H1 (cell line): ENCODE results near the gene TAF4. TPM values are rescaled to one million over a fixed set of nuclear protein-coding genes. Genes with fewer than 3 reads are reported as not detected.
A peak's percentile ranks its signal among the peaks of the same experiment; 100 is the strongest.

Experiments used
- CTCF ChIA-PET: fragments of 300-600 bp; sonication (Branson Sonifier 250); formaldehyde crosslinking; loops from one replicate; lab custom pipeline; 2021; ENCODE audit not compliant: partially characterized antibody; lab: Charles Lee
- POLR2A ChIA-PET: fragments of 300-600 bp; sonication (Branson Sonifier 250); formaldehyde crosslinking; loops from one replicate; lab custom pipeline; 2021; ENCODE audit warnings: inconsistent platforms; ENCODE audit not compliant: partially characterized antibody; lab: Charles Lee
- DNase-seq, 2 experiments: peaks; one replicate each; pipeline versions ENCODE4 v3.0.0 to v3.0.0-alpha.2; 2010 to 2022; ENCODE audit warnings: low spot score in 2 of 2, low read depth in 1 of 2, mixed read lengths in 1 of 2
- FAIRE-seq: peaks from 2 replicates; lab custom pipeline; 2011; peaks lifted over from hg19 to GRCh38; lab: Jason Lieb, UNC
- H2AFZ ChIP-seq: 2 replicates; pipeline ENCODE4 v1.8.1; 2012; ENCODE audit warnings: low read length, inconsistent platforms
- H2AK5ac ChIP-seq: 2 replicates; pipeline ENCODE4 v1.6.1; 2013; ENCODE audit warnings: low read depth, low read length
- H2BK120ac ChIP-seq: replicated peaks from 2 replicates; pipeline ENCODE3; 2013; ENCODE audit warnings: low read depth, low read length, inconsistent platforms
- H2BK12ac ChIP-seq: 2 replicates; pipeline ENCODE4 v1.6.1; 2013; ENCODE audit warnings: low read depth, low read length
- H2BK15ac ChIP-seq: 2 replicates; pipeline ENCODE4 v1.6.1; 2013; ENCODE audit warnings: low read length
- H2BK20ac ChIP-seq: 2 replicates; pipeline ENCODE4 v1.6.1; 2013; ENCODE audit warnings: low read length
- H2BK5ac ChIP-seq: 2 replicates; pipeline ENCODE4 v1.6.1; 2013; ENCODE audit warnings: low read depth, low read length
- H3K14ac ChIP-seq: 2 replicates; pipeline ENCODE4 v1.6.1; 2013; ENCODE audit warnings: inconsistent platforms; ENCODE audit not compliant: insufficient read length
- H3K18ac ChIP-seq: 2 replicates; pipeline ENCODE4 v1.6.1; 2013; ENCODE audit warnings: low read length; ENCODE audit errors: extremely low read depth
- H3K23ac ChIP-seq: 2 replicates; pipeline ENCODE4 v1.6.1; 2013; ENCODE audit warnings: inconsistent platforms; ENCODE audit not compliant: insufficient read length
- H3K23me2 ChIP-seq: 2 replicates; pipeline ENCODE4 v1.6.1; 2013; ENCODE audit warnings: low read depth, low read length
- H3K27ac ChIP-seq: 2 replicates; pipeline ENCODE4 v1.6.1; 2011; ENCODE audit warnings: low read depth, low read length, inconsistent platforms
- H3K27me3 ChIP-seq, 4 experiments: replicated peaks in 1 of 4; 1 replicate in 1 of 4; 2 replicates in 3 of 4; pipeline versions ENCODE4 v1.6.1 to v1.8.1; 2011 to 2013; ENCODE audit warnings: low read length in 3 of 4, mild to moderate bottlenecking in 3 of 4, inconsistent platforms in 2 of 4, mixed read lengths in 2 of 4, moderate library complexity in 1 of 4; ENCODE audit not compliant: control insufficient read depth in 3 of 4, insufficient read depth in 3 of 4; ENCODE audit errors: extremely low read depth in 1 of 4
- H3K36me3 ChIP-seq, 4 experiments: 2 replicates each; pipeline versions ENCODE4 v1.6.1 to v1.8.1; 2011 to 2013; ENCODE audit warnings: mild to moderate bottlenecking in 4 of 4, low read length in 3 of 4, moderate library complexity in 2 of 4, control low read depth in 1 of 4, inconsistent platforms in 1 of 4; ENCODE audit not compliant: insufficient read depth in 4 of 4, control insufficient read depth in 2 of 4
- H3K4ac ChIP-seq: replicated peaks from 2 replicates; pipeline ENCODE3; 2013; ENCODE audit warnings: low read length, low read depth, mixed read lengths, inconsistent platforms; ENCODE audit not compliant: insufficient read length
- H3K4me1 ChIP-seq, 4 experiments: replicated peaks in 1 of 4; 1 replicate in 1 of 4; 2 replicates in 3 of 4; pipeline versions ENCODE4 v1.6.1 to v1.8.1; 2011 to 2013; ENCODE audit warnings: low read length in 3 of 4, inconsistent platforms in 2 of 4, mixed read lengths in 1 of 4; ENCODE audit not compliant: insufficient read depth in 4 of 4, control insufficient read depth in 3 of 4
- H3K4me2 ChIP-seq, 2 experiments: 2 replicates each; pipeline versions ENCODE4 v1.6.1 to v1.8.1; 2011 to 2013; ENCODE audit warnings: low read depth in 2 of 2, low read length in 2 of 2, control low read depth in 1 of 2, inconsistent platforms in 1 of 2, mild to moderate bottlenecking in 1 of 2; ENCODE audit not compliant: insufficient read depth in 1 of 2
- H3K4me3 ChIP-seq, 4 experiments: fragments of 200-600, 300-600 bp in 1 of 4; sonication (generic), shearing (Covaris generic), sonication (Bioruptor Twin) in 1 of 4; 2 replicates each; pipeline versions ENCODE4 v1.5.1 to v1.8.1; 2011 to 2016; ENCODE audit warnings: low read length in 4 of 4, low read depth in 3 of 4, control low read depth in 2 of 4, inconsistent platforms in 2 of 4, mild to moderate bottlenecking in 2 of 4, mixed read lengths in 1 of 4, moderate library complexity in 1 of 4; ENCODE audit not compliant: insufficient read depth in 2 of 4; ENCODE audit errors: extremely low read depth in 1 of 4
- H3K56ac ChIP-seq: replicated peaks from 2 replicates; pipeline ENCODE3; 2013; ENCODE audit warnings: low read depth, mild to moderate bottlenecking, mixed read lengths, low read length, inconsistent platforms; ENCODE audit not compliant: insufficient read length
- H3K79me1 ChIP-seq: 2 replicates; pipeline ENCODE4 v1.6.1; 2013; ENCODE audit warnings: low read depth, low read length, control low read depth
- H3K79me2 ChIP-seq, 2 experiments: 2 replicates each; pipeline versions ENCODE4 v1.6.1 to v1.8.1; 2012 to 2013; ENCODE audit warnings: low read length in 2 of 2, mild to moderate bottlenecking in 2 of 2, inconsistent platforms in 1 of 2; ENCODE audit not compliant: insufficient read depth in 2 of 2, control insufficient read depth in 1 of 2
- H3K9ac ChIP-seq, 4 experiments: replicated peaks in 1 of 4; 1 replicate in 1 of 4; 2 replicates in 3 of 4; pipeline versions ENCODE4 v1.6.1 to v1.8.1; 2011 to 2013; ENCODE audit warnings: low read depth in 3 of 4, low read length in 3 of 4, control low read depth in 2 of 4, mild to moderate bottlenecking in 2 of 4, moderate library complexity in 2 of 4, inconsistent platforms in 1 of 4; ENCODE audit errors: extremely low read depth in 1 of 4
- H3K9me3 ChIP-seq, 2 experiments: 2 replicates each; pipeline versions ENCODE4 v1.6.1 to v1.8.1; 2012 to 2013; ENCODE audit warnings: mild to moderate bottlenecking in 2 of 2, moderate library complexity in 2 of 2, control low read depth in 1 of 2, inconsistent platforms in 1 of 2, low read depth in 1 of 2, low read length in 1 of 2, mixed read lengths in 1 of 2; ENCODE audit not compliant: insufficient read depth in 2 of 2
- H4K20me1 ChIP-seq, 2 experiments: replicated peaks in 1 of 2; 2 replicates each; pipeline versions ENCODE3 to v1.8.1; 2011 to 2013; ENCODE audit warnings: inconsistent platforms in 2 of 2, low read length in 2 of 2, mild to moderate bottlenecking in 1 of 2; ENCODE audit not compliant: insufficient read depth in 2 of 2, control insufficient read depth in 1 of 2
- H4K5ac ChIP-seq: 2 replicates; pipeline ENCODE4 v1.6.1; 2013; ENCODE audit warnings: low read length, low read depth, mixed read lengths, inconsistent platforms; ENCODE audit not compliant: insufficient read length
- H4K8ac ChIP-seq: 2 replicates; pipeline ENCODE4 v1.8.0; 2013; ENCODE audit warnings: mild to moderate bottlenecking, moderate library complexity, low read length, inconsistent platforms; ENCODE audit not compliant: insufficient read depth; ENCODE audit errors: extremely low read depth
- H4K91ac ChIP-seq: replicated peaks from 2 replicates; pipeline ENCODE3; 2013; ENCODE audit warnings: low read length, mixed read lengths, inconsistent platforms; ENCODE audit not compliant: insufficient read length
- CREB1 ChIP-seq: IDR thresholded peaks from 2 replicates; pipeline ENCODE4 v1.6.1; 2012; ENCODE audit warnings: inconsistent platforms
- MAFK ChIP-seq: IDR thresholded peaks from 2 replicates; pipeline ENCODE4 v1.6.1; 2012; ENCODE audit warnings: low read depth, mild to moderate bottlenecking, improper control_type of control experiment, low read length
- PHF8 ChIP-seq: fragments of 200-600 bp; sonication (generic); conservative IDR thresholded peaks from 2 replicates; pipeline ENCODE4 v1.7.1; 2012; ENCODE audit warnings: low read depth, mild to moderate bottlenecking, inconsistent platforms, low read length, moderate library complexity
- SP4 ChIP-seq: IDR thresholded peaks from 2 replicates; pipeline ENCODE4 v1.6.1; 2012; ENCODE audit warnings: low read length, inconsistent platforms
- USF2 ChIP-seq: IDR thresholded peaks from 2 replicates; pipeline ENCODE4 v1.6.1; 2011; ENCODE audit warnings: low read length, improper control_type of control experiment
- WGBS, 2 experiments: shearing (Covaris generic) in 1 of 2; methylation state at CpG; one replicate each; pipeline versions ENCODE4 v1.1.6 to v1.1.7; 2013 to 2015; ENCODE audit warnings: low lambda C conversion rate in 2 of 2, mixed read lengths in 2 of 2, inconsistent platforms in 1 of 2, low coverage in 1 of 2, missing lambda C conversion rate in 1 of 2; ENCODE audit not compliant: insufficient replicate concordance in 2 of 2, insufficient coverage in 1 of 2, insufficient read length in 1 of 2; ENCODE audit errors: extremely low coverage in 1 of 2, missing lambda C conversion rate in 1 of 2; 5-methylcytosine and 5-hydroxymethylcytosine counted together
- polyA plus RNA-seq, 7 experiments: library from polyadenylated mRNA; depleted of rRNA in 3 of 7; stranded (reverse) in 5 of 7; unstranded in 2 of 7; fragments of >200 nt in 5 of 7; fragments of 200-250 nt in 2 of 7; gene quantifications; 1 replicate in 5 of 7; 2 replicates in 1 of 7; 4 replicates in 1 of 7; pipeline versions ENCODE4 v1.2.1 to v1.2.3, GENCODE V29; 2011 to 2013; ENCODE audit warnings: missing spikeins in 2 of 7, mixed read lengths in 2 of 7
- total RNA-seq: library from RNA; stranded (reverse); fragmentation: NEBNext Ultra II Directional; extraction: Animal tissue kit (Norgen Biotek cat#: 25700); gene quantifications from 2 replicates; pipeline ENCODE4 v1.2.1, GENCODE V29; 2021

Gene TAF4
- total and polyA plus RNA-seq, 2 of the 8 experiments (the other 6 are each of a cell fraction or from before 2014, with no cell fraction given): 16.0 to 30.1 TPM

DNA sequence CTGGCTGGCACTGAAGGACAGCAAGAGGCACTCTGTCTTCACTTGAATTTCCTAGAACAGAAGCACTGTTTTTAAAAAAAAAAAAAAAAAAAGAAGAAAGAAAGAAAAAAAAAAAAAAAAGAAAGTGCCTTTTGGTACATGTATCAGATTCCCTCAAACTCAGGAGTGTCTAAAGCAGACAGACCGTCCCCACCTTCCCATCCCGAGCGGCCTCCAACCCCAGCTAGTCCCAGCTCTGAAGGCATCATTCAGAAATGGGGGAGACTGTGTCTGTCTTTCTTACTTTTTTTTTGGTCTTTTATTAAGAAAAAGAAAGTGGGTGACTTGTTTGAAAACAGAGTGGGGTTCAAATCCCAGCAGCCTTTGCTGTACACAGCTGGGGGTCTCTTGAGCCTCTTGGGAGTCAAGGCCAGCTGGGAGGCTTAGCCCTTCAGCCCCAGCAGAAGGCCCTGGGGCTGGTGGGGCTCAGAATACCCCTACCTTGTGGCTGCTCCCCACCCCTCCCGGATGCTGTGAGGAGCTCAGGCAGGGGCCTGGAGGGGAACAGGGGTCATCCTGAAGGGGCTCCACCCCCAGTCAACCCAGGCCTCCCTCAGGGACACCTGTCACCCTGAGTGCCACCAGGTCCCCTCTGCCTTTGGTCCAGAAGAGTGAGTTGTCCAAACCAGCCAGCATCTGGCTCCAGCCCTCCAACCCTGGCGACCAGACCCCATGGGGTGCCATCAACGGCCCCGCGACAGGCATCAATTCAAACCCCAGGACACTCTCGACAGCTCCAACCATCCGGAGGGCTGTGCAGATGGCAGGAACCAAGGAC, 128.3 kb downstream of the TAF4 start:
- DNase-seq: peak in 1 of 2 experiments; percentile 43
- TF ChIP-seq SP4 (no peak), CREB1 (no peak), PHF8 (no peak), USF2 (no peak), MAFK (no peak)
- Histone ChIP-seq H3K14ac (no peak overlapping the region), H3K4me2 (no peak overlapping the region), H2BK12ac (no peak overlapping the region), H3K4me1 (peaks cover 0 to 27% (median 10%) of the 10 kb centered on the region in 4 experiments; a peak in 5 of 7 replicates), H3K9me3 (no peaks in the 10 kb centered on the region), H3K79me2 (no peaks in the 10 kb centered on the region), H3K36me3 (no peaks in the 10 kb centered on the region; a peak in 1 of 8 replicates), H2BK20ac (no peak overlapping the region), H2BK5ac (no peak overlapping the region), H3K23me2 (no peaks in the 10 kb centered on the region), H2BK15ac (0 out of 2 replicates have a peak overlapping the region, but pooled peaks have one; percentile 31), H3K27ac (no peak overlapping the region), H3K27me3 (no peaks in the 10 kb centered on the region), H3K4me3 (no peak overlapping the region), H3K4ac (no peak overlapping the region), H4K5ac (no peak overlapping the region), H3K79me1 (no peaks in the 10 kb centered on the region), H3K18ac (no peak overlapping the region; the same call in 1 of the 2 replicates), H2AFZ (no peak overlapping the region), H4K8ac (0 out of 2 replicates have a peak overlapping the region, but pooled peaks have one; percentile 16), H3K23ac (no peak overlapping the region), H4K20me1 (peaks cover 0 to 3% of the 10 kb centered on the region in 2 experiments), H4K91ac (no peak overlapping the region), H3K56ac (no peak overlapping the region), H2AK5ac (no peak overlapping the region), H3K9ac (no peak overlapping the region), H2BK120ac (no peak overlapping the region)
- POLR2A ChIA-PET: interaction anchor here (1.3 kb wide), 1 partner anchor 13 kb away, joined by 5 read pairs; no protein-coding TSS in a partner anchor
- 91% methylated on average over 10 of the region's 10 CpGs; no CpG with 5 or more reads in 1 of the 2 experiments for WGBS, 2 experiments
- FAIRE-seq: no peak
- CTCF ChIA-PET: interaction anchor here (0.6 to 1.0 kb wide), 2 partner anchors 31 to 195 kb away, joined by 3 read pairs; no protein-coding TSS in a partner anchor
